HG02642 (cell line): ENCODE data around the gene LHX6.

Experiments used
- ATAC-seq: cut with Tn5 transposase; IDR thresholded peaks from one replicate; pipeline ENCODE4 v1.9.1; 2021; ENCODE audit warnings: mild to moderate bottlenecking; ENCODE audit not compliant: unreplicated experiment, poor library complexity

Gene LHX6

DNA sequence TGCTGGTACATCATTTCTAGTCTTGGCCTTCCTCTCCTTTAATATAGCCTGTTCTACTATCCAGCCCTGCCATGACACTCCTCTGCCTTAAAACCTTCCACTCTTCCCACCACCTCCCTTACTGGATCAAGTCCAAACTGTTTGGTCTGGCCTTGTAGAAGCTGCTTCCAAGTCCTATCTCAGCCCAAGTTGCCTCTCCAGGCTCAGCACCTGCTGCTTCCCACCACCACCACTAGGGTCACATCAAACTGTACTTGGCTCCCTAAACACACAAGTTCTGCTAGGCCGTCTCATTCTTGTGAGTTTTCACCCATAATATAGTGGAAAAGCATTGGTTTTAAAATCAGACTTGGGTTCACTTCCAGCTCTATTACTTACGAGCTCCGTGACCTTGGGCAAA is 70.6 kb downstream of the LHX6 start:
- no peak for ATAC-seq

GRCh38 chr9:122155796-122156195 is 73.0 kb downstream of the LHX6 start:
- no peak for ATAC-seq
